Lower lobe of right lung (tissue), 2 donors: ENCODE data around the gene ERGIC3. TPM values are rescaled to one million over a fixed set of nuclear protein-coding genes. Genes with fewer than 3 reads are reported as not detected.
"Not testable (repeated sequence)": the region's sequence is repeated elsewhere in the genome, so short reads cannot be mapped to it uniquely, and the experiment has no call there.

ENCODE experiments used
- ATAC-seq, 2 donors: fragments of 200-7000 bp; cut with Tn5 transposase; one replicate each; pipeline ENCODE4 v1.9.1; 2020 to 2022; ENCODE audit warnings: mild to moderate bottlenecking in 2 of 2, moderate library complexity in 2 of 2
- DNase-seq: peaks from one replicate; pipeline ENCODE4 v3.0.0-alpha.2; 2020
- H3K27ac ChIP-seq: fragments of 200-600 bp; one replicate; pipeline ENCODE4 v1.8.0; 2022
- H3K27me3 ChIP-seq: fragments of 200-600 bp; one replicate; pipeline ENCODE4 v1.8.0; 2022; ENCODE audit warnings: low read depth
- H3K36me3 ChIP-seq: fragments of 200-600 bp; one replicate; pipeline ENCODE4 v1.8.0; 2022; ENCODE audit warnings: mild to moderate bottlenecking
- H3K4me1 ChIP-seq: fragments of 200-600 bp; one replicate; pipeline ENCODE4 v1.8.0; 2022
- H3K4me3 ChIP-seq: fragments of 200-600 bp; one replicate; pipeline ENCODE4 v1.8.0; 2022; ENCODE audit warnings: mild to moderate bottlenecking
- H3K9me3 ChIP-seq: fragments of 200-600 bp; one replicate; pipeline ENCODE4 v1.8.0; 2022
- intact Hi-C: fragments of 100-400 bp; cut with DNase I; formaldehyde crosslinking; loops from one replicate; pipeline ENCODE4 v1.11.0; 2022
- total RNA-seq: library from RNA; stranded (reverse); fragmentation: NEBNext Ultra II Directional; extraction: Animal tissue kit (Norgen Biotek cat#: 25700); gene quantifications from one replicate; pipeline ENCODE4 v1.2.1, GENCODE V29; 2021
- TF ChIP-seq, protein P1 (sequence below): fragments of 200-600 bp; IDR thresholded peaks from one replicate; pipeline ENCODE4 v1.8.0; 2022; ENCODE audit warnings: antibody characterized with exemption, mild to moderate bottlenecking
- donor health status: DM: no; HTN: yes; CAD: no; lungs with severe emphysema.

ERGIC3 gene
- total RNA-seq, 1 donor from 2014 or later: 189 TPM

DNA sequence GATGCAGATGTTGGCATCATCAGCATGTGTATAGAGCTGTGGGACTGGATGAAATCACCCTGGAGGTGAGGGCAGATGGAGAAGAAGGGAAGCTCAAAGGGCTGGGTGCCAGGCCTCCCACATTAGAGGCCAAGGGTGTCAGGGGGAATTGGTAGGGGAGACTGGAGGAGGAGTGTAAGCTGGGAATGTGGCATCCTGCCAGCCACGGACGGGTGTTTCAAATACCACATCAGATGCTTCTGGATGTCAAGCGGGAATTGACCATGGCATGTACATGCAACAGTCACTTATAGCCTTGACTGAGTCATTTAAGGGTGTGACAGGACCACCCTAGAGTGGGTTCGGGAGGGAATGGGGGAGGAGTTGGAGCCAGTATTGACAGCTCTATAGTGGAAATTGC, 9.6 kb downstream of the ERGIC3 start:
- TF ChIP-seq, protein P1, sequence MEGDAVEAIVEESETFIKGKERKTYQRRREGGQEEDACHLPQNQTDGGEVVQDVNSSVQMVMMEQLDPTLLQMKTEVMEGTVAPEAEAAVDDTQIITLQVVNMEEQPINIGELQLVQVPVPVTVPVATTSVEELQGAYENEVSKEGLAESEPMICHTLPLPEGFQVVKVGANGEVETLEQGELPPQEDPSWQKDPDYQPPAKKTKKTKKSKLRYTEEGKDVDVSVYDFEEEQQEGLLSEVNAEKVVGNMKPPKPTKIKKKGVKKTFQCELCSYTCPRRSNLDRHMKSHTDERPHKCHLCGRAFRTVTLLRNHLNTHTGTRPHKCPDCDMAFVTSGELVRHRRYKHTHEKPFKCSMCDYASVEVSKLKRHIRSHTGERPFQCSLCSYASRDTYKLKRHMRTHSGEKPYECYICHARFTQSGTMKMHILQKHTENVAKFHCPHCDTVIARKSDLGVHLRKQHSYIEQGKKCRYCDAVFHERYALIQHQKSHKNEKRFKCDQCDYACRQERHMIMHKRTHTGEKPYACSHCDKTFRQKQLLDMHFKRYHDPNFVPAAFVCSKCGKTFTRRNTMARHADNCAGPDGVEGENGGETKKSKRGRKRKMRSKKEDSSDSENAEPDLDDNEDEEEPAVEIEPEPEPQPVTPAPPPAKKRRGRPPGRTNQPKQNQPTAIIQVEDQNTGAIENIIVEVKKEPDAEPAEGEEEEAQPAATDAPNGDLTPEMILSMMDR: no peak
- intact Hi-C loops: no loop called here

GRCh38 chr20:35552914-35553313, 11.0 kb downstream of the ERGIC3 start:
- TF ChIP-seq, protein P1: no peak
- ATAC-seq: no peak
- DNase-seq: no peak
- intact Hi-C loops: no loop called here
- Histone ChIP-seq H3K9me3 (no peaks in the 10 kb centered on the region), H3K4me3 (no peak overlapping the region), H3K27me3 (no peaks in the 10 kb centered on the region), H3K27ac (no peak overlapping the region), H3K4me1 (no peaks in the 10 kb centered on the region), H3K36me3 (peaks cover 94% of the 10 kb centered on the region)

More for the DNA sequence above, 9.6 kb downstream of the ERGIC3 start:
- Histone ChIP-seq H3K9me3 (no peaks in the 10 kb centered on the region), H3K4me1 (no peaks in the 10 kb centered on the region), H3K4me3 (no peak overlapping the region), H3K27me3 (no peaks in the 10 kb centered on the region), H3K27ac (no peak overlapping the region), H3K36me3 (peaks cover 94% of the 10 kb centered on the region)
- no peak for DNase-seq
- ATAC-seq: no peak

GRCh38 chr20:35555461-35555860, 13.6 kb downstream of the ERGIC3 start:
- intact Hi-C loops, DNase-seq, H3K27me3 ChIP-seq, H3K9me3 ChIP-seq, H3K4me1 ChIP-seq, ATAC-seq, H3K4me3 ChIP-seq, H3K27ac ChIP-seq: not testable (repeated sequence)
- H3K36me3 ChIP-seq: peaks cover 78% of the 10 kb centered on the region

GRCh38 chr20:35555951-35556645, 14.2 kb downstream of the ERGIC3 start:
- H3K4me1 ChIP-seq: no peaks in the 10 kb centered on the region
- TF ChIP-seq, protein P1: no peak
- peaks cover 71% of the 10 kb centered on the region for H3K36me3 ChIP-seq
- ATAC-seq: no peak
- no peaks in the 10 kb centered on the region for H3K9me3 ChIP-seq
- no peak overlapping the region for H3K4me3 ChIP-seq
- intact Hi-C loops: no loop called here
- H3K27ac ChIP-seq: no peak overlapping the region
- H3K27me3 ChIP-seq: no peaks in the 10 kb centered on the region
- DNase-seq: no peak

GRCh38 chr20:35556871-35557270, 15.0 kb downstream of the ERGIC3 start:
- DNase-seq (no peak), ATAC-seq (no peak)
- TF ChIP-seq, protein P1: no peak
- H3K4me1 ChIP-seq: no peaks in the 10 kb centered on the region
- no peaks in the 10 kb centered on the region for H3K27me3 ChIP-seq
- no peak overlapping the region for H3K27ac ChIP-seq
- H3K36me3 ChIP-seq: peaks cover 64% of the 10 kb centered on the region
- intact Hi-C loops: no loop called here
- no peaks in the 10 kb centered on the region for H3K9me3 ChIP-seq
- no peak overlapping the region for H3K4me3 ChIP-seq

GRCh38 chr20:35558451-35558850, 16.6 kb downstream of the ERGIC3 start:
- TF ChIP-seq, protein P1: no peak
- H3K27ac ChIP-seq: no peak overlapping the region
- H3K27me3 ChIP-seq: no peaks in the 10 kb centered on the region
- no peaks in the 10 kb centered on the region for H3K9me3 ChIP-seq
- no peak for ATAC-seq
- DNase-seq: no peak
- no peaks in the 10 kb centered on the region for H3K4me1 ChIP-seq
- intact Hi-C loops: no loop called here
- peaks cover 51% of the 10 kb centered on the region for H3K36me3 ChIP-seq
- H3K4me3 ChIP-seq: no peak overlapping the region
